HG03103 (cell line): ENCODE measurements around the gene PRPF19.
"Not testable (repeated sequence)": the region's sequence is repeated elsewhere in the genome, so short reads cannot be mapped to it uniquely, and the experiment has no call there.

Experiments
- ATAC-seq: cut with Tn5 transposase; IDR thresholded peaks from one replicate; pipeline ENCODE4 v1.9.1; 2021; ENCODE audit warnings: low read depth; ENCODE audit not compliant: unreplicated experiment

PRPF19 gene

DNA sequence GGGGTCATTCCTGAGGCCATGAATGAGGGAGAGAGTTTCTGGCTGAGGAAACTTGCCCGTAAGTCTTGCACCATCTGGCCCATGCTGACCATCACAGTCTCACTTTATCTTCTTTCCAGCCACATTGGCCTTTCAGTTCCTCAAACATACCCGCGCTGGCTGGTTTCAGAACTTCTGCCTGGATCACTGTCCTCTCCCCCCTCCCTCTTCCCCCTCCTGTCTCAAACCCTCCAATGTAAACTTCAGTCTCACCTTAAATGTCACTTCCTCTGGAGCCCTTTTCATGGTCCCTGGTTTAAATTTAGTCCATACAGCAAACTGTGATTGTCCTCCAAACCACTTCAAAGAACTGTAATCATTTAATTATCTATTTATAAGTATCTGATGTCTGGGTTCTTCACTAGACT lies 3.9 kb upstream of the PRPF19 start:
- peak; percentile 34 for ATAC-seq

DNA sequence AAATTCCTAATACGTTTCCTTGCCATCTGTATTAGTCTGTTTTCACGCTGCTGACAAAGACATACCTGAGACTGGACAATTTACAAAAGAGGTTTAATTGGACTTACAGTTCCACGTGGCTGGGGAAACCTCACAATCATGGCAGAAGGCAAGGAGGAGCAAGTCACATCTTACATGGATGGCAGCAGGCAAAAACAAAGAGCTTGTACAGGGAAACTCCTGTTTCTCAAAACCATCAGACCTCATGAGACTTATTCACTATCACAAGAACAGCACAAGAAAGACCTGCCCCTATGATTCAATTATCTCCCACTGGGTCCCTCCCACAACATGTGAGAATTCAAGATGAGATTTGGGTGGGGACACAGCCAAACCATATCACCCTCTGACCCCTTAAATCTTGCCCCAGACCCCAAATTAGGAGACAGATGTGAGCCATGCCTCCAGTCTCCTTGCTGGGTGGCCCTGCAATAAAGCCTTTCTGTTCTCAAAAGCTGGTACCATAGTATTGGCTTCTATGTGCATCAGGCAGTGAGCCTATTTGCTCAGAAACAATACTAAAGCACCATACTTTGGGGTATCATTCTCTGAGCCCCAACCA lies 3.4 kb upstream of the PRPF19 start:
- ATAC-seq: not testable (repeated sequence)

DNA sequence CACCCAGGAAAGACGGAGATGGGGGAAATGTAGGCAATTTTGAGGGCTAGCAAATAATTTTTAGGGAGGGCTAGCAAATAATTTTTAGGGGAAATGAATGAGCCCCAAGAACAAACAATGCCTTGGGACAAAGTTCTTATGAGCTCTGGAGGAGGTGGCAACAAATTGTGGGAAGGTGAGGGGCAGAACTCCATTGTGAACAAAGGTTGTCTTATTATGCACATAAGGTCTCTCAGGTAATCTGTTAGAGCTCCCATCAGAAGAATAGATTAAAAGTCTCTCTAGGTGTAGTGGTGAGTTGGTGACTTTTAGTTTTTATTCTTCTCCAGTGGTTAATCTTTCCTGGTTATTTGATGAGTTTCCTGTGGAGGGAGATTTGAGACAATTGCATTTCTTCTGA lies 2.4 kb upstream of the PRPF19 start:
- ATAC-seq: no peak

DNA sequence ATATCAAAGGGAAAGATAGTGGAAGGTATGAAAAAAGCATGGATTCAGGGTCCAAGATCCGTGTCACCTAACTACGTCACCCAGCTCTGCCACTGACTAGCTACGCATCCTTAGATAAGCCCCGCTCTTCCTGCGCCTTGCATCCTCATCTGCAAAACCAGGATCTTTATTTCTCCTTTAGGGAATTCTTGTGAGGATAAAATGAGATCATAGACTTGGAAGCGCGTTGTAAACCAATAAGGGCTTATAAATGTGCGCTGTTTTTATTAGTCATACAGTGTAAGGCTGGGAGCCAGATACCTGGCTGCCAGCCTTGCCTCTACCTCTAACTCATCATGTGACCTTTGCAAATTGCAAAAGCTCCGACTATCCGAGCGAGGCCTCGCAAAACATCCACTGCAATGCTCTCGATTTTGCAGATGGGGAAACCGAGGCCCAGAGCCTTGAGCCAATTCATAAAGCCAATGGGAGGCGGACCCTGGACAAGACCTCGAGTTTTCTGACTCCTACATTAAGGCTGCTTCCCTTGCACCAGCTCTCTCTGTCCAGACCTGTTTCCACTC lies 753 bp downstream of the PRPF19 start:
- ATAC-seq: no peak

DNA sequence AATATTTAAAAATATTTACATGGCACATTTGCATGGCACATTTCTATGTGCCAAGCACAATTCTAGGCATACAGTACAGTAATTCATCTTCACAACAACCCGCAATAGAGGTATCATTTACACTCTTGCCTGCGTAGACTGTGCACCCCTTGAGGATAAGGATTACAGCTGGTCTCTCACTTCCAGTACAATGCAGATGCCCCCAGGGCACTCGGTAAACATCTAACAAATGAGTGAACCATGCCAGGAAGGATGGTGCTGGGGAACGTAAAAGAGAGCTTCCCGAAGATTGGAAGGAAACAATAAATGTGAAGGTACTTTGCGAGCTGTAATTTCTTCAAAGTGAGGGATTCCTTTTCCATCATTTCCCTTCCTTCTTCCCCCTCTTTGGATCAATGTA lies 1.3 kb downstream of the PRPF19 start:
- no peak for ATAC-seq

DNA sequence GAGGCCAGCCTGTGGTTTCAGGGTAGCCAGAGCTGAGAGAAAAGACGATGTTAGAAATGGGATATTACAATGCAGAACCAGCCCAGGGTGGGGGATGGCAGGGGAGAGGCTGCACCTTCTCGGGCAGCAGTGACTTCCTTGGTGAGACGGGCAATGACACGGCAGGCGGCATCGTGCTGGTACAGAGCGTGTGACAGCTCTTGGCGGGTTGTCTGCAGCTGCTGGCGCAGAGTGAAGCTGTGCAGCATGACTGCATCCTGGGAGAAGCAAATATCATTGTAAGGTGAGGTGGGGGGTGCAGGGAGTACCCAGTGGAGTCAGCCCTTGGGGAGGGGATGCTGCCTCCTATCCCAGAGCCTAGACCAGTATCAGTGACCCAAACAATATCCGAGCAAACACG lies 3.8 kb downstream of the PRPF19 start:
- ATAC-seq: no peak

DNA sequence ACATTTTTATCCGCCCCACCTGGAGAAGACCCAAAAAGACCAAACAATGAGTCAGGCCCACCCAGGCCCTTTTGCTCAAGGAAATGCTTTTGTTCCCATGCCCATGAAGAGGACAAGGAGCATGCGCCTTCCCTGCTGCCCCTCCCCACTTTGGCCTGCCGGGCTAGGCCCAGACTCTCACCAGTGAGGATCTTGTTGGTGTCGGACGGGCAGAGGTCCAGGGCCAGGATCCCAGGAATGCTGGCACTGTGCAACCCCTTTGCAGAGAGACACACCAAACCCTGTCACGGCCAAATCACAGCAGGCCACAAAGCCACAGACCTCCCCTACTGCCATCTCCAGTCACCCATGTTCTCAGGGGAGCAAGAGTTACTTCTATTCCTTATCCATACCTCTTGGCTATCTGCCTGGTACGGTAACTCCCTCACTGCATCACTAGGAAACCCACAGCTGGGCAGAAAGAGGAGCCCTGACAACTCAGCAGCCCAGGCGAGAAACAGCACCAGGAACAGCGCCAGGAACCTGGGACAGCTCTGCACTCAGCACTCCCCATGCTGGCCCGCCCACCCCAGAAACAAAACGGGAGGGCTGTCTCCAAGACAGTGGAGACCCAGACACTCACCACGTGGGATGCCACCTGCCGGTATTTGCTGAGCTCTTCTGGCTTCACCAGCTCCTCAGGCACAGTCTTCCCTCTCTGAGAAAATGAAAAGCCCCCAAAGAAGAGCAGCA lies 5.5 kb downstream of the PRPF19 start:
- no peak for ATAC-seq

DNA sequence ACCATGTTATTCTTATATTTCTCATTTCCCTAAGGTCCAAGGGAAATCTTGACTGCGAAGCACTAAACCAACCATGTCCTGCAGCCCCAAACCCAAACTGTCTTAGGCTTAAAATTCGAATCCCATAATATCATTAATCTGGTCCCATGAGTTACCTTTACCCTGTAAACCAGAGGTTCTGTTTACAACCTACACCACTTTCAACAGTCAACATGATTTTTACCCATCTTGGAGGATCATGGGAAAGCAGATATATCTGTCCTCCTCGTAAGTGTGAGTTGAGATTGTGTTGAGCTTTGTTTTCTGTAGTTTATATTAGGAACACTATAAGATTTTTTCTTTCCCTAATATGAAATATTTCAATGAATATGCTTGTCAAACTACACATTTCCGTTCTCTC lies 6.4 kb downstream of the PRPF19 start:
- no peak for ATAC-seq

DNA sequence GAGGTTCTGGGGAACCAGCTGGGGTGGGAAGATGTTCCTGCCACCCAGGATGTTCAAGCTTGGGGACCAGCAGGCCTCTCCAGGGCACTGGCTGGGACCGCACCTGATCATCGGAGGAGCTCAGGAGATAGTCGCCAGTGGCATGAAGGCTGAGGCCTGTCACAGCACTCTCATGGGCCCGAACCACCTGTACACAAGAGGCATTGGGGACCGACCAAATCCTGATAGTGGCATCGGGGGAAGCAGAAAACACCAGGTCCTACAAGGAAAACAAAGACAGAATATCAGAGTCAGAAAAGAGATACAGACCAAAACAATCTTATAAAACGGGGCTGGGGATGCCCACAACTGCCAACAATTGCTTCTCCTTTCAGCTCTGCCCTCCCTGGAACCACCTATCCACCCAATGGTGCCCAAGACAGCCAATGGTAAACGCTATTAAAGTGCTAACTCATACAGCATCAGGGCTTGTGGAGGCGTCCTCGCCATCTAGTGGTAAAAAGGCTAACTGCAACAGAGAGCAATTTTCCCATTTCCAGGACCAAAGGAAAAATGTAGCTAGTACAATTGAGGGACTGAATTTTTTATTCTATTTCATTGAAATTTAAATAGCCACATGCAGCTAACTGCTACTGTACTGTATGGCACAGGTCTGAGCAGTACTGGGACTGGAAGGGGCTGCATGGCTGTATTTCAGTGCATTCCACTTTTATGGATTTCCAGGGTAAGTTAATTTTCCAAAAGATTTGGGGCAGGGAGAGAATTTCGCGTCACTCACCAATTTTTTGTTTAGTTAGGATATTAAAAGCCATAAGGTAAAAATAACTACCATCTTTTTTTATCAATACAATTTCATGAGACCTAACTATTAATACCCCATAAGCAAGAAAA lies 7.1 kb downstream of the PRPF19 start:
- no peak for ATAC-seq

DNA sequence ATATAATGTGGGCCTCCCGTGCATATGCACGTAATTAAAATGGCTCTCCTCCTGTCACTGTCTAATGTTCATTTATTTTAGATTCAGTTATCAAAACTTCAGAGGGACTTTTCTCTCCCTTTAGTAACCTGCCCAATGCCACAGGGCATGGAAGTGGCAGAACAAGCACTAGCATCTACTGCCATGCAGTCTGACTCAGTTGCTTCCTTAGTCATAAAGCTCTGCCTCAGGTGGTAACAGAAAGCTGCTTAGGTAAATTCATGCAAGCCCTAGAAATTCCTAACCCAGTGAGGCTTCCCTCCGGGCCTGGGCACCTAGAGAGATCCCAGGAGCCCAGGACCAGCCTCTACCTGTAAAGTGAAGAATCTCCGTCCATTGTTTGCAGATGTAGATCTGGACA lies 8.9 kb downstream of the PRPF19 start:
- ATAC-seq: no peak

DNA sequence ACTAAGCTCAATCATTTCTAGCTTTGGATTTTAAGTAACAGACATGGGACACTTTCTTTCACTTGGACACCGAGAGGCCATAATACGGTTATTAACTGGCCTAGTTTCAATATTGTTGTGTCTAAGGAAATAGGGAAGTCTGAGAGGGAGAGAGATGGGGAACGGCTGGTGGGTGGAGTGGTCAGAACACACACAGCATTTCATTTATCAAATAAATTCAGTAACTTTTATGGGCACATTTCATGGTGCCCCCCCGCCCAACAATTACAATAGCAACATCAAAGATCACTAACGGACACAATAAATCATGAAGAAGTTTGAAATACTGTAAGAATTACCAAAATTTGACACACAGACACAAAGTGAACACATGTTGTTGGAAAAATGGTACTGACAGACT lies 10.7 kb downstream of the PRPF19 start:
- no peak for ATAC-seq

DNA sequence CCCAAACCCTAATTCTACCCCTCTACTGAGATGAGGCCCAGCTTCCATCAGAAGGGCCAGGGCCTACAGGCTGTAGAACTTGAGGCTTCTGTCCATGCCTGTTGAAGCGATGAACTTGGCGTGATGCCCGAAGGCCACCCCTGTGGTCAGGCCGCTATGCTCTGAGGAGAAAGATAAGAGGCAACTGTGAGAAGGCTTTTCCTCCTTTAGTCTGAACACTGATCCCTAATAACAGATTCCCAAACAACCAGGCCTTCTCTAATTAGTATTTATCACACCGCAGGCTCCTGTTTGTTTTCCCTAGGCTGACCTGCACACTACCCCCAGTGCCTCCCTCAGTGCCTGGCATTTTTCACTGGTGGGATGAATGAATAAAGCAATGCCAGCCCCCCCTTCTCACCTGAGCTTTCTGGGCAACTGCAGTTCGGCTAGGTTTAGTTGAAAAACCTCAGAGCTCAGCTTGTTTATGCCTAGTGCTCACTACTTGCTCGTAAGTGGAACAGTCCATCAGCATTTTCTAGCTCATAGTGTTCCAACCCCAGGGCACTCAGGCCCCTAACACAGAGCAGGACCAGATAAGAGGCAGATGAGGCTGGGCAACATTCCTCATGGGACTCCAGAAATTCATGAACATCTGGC lies 15.2 kb downstream of the PRPF19 start:
- ATAC-seq: no peak

DNA sequence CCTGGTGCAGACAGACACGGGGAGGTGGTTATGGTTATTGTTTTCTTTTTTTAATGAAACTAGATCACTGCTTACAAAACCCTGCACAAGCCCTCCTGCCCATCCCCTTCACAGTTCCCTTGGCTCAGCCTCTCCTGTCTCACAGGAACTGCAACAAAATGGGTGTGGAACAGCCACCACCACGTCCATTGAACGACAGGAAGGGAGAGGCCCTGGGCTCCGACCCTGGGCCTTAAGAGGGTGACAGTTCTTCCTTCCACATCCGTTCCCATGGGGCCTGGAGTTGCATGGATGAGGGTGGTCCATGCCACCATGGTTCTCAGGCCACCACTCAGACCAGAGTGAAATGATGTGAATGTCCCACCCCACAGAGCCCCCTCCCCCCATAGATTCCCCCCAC lies 15.7 kb downstream of the PRPF19 start:
- no peak for ATAC-seq

DNA sequence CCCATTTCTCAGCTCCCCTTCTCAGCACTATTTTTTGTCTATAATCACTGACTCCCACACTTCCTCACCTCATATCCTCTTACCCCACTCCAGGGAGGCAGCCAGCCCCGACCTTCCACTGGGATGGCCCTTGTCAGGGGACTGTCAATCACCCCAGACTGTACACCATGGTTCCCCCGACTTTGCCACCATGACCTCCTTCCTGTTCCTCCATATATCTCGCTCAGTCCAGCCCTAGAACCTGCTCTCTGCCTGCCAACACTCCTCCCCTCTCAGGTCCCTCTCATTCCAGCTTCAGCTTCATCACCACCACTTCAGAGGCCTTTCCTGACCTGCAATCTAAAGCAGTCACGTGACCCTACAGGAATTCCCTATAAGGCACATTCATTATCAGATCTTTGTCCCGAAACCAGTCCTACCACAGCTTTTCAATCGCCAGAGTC lies 16.5 kb downstream of the PRPF19 start:
- no peak for ATAC-seq

DNA sequence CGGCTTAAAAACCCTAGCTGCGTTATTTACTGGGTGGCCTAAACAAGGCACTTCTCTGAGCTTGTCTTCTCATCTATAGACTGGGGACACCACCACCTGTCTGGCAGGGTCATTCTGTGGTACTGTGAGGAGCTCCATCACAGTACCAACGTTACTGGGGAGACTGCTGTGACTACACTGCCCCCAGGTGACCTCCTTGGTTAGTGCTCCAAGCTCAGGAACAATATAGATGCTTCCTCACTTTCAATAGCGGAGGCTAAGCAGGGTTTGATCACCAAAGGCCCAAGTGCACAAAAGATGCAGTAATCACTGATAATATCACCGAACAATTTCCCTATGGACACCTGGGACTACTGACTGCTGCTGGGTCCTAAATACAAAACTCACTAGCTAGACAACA lies 18.8 kb downstream of the PRPF19 start:
- no peak for ATAC-seq

DNA sequence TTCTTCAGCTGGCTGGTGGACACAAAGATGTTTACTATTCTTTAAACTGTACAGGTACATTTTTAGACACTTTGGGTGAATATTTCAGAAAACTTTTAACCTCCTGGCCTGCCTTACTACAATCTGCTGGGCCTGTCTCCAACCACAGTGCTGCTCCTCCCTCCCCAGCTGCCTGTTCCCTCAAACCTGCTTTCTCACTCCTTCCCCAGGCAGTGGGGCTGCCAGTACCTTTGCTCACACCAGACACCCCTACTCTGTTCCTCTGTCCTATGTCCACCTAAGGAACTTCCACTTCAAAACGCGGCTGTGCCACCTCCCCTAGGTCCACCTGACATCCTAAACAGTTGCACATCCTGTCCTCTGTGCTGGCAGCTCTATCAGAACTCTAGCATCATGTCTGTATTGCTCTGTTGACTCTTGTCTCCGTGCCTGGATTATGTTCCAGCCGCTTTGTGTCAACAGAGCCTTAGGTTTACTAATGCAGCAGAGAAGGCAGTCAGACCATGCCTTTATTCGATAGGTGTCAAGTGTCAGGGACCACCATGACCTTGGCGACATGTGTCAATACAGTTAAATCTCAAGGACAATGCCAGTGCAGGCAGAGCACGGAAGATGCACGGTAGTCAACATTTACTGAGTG lies 25.6 kb downstream of the PRPF19 start:
- no peak for ATAC-seq

DNA sequence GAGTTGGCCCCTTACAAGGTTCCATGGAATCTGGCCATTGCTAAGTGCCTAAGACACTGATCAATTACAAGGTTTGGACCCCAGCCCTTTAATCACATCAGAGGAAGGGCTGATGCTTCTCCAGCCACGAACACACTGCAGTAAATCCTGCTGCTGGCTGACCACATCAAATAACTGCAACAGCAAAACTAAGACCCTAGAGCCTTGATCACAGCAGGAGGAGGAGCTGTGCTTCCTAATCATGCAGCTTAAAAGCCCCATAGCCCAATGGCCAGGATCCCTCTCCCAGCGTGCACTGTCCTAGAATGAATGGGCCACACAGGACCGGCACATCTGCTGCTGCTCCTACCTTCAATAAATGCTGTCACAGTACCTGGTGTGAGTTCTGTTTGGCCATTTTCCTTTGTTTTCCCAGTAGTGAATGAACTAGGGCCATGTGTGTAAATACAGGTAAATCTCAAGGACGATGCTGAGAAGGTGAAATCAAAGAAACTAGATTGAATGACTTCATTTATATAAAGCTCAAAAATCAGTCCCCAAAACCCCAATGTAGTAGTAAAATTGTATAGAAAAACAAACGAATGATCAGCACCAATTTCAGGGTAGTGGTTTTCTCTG lies 26.3 kb downstream of the PRPF19 start:
- no peak for ATAC-seq

DNA sequence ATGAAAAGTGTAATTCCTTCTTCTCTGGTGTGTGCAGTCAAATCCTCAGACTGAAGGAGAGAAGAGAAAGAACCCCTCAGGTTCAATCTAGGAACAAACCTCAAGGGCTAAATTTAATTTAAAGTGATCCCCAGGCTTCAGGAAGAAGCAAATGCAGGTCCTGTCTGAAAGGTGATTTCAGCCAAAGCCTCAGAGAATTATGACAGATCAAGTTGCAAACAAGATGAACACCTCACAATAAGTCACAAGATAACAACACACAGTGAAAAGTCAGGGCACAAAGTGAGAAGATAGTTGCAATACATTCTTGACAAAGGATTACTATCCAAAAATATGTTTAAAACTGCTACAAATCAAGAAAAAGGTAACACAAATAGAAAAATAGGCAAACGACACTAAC lies 27.3 kb downstream of the PRPF19 start:
- ATAC-seq: no peak

DNA sequence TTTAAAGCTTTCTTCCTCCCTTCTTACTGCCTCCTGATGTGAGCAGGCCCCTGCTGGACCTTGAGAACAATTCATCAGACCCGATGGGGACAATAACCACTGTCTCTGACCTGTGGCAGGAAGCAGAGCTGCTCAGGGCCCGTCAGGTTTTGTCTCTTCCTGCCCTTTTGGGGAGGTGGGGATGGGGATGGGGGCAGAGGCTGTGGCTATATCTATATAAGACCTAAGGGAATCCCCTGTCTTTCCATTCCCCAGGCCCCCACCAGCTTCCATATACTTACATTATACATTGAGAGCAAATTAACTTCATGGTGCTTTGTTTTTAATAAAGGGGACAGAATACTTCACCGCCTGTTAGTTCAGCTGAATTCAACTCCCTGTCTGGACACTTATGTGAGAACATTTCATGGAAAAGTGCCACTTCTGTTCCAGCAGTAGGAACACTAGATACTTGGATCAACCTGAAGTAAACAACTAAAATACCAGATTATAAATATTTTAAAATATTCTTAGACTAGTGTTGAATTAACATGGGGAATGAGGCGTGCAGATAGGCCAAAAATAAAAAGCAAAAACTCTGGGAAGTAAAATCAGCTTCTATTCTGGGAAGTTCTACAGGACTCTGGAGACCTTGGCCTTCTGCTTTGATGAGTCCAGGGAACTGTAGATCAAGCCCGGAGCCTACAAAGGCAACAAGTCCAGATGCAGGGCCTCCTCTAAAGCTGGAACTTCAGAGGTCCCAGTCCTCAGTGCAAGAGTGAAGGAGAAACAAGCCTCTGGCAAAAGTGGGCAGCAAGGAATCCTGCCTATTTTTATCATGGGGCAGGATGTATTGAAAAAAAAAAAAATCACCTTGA lies 27.9 kb downstream of the PRPF19 start:
- no peak for ATAC-seq
